Choroid plexus epithelial cell (primary cell): ENCODE data around the gene AHDC1.
A peak's percentile ranks its signal among the peaks of the same experiment; 100 is the strongest.
"Not testable (repeated sequence)": the region's sequence is repeated elsewhere in the genome, so short reads cannot be mapped to it uniquely, and the experiment has no call there.

Experiments
- DNase-seq: peaks from one replicate; pipeline ENCODE4 v3.0.0-alpha.2; 2010; ENCODE audit warnings: low read depth
- H3K4me3 ChIP-seq: 2 replicates; pipeline ENCODE4 v1.5.1; 2011; ENCODE audit warnings: low read depth, mild to moderate bottlenecking, control low read depth, low read length, moderate library complexity
- TF ChIP-seq, protein P1 (sequence below): conservative IDR thresholded peaks from 2 replicates; pipeline ENCODE4 v1.5.1; 2011; ENCODE audit warnings: low read depth, mild to moderate bottlenecking, control low read depth, inconsistent platforms, low read length, moderate library complexity

Gene AHDC1

DNA sequence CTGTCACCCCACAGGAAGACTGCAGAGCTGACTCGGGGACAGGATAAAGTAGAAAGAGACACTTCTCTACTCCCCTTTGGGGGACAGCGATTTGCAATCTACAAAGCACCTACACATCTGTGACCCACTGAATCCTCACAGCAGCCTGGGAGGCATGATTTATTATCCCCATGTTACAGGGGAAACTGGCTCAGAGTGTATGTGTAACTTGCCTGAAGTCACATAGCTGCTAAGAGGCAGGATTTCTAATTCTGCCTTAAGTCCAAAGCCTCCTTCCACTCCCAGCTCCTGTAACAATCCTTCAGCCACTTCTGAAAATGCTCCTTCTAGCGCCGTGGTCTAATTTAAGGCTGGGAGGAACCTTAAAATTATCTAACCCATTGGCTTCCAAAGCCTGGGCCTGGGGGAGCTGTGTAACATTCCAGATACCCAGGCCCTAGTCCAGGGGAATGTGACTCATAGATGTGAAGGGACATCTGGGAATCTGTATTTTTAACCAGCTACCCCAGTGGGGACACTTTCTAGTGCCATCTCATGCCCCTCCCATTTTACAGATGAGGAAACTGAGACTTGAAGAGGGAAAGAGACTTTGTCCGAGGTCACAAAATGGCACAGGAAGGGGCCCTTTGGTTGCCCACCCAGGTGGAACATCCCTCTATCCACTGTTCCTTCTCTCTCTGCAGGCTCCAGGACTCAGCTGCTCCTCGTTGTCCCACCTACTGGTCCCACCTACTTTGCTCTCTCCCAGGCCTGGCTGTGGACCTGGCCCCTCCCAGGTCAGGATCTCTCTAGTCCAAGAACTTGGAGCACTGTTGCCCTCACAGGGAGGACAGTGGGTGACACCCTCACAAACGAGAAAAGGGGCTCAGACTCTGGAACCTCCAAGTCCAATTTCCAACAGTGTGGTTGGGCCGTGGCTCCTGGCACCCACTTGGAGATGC, 48.9 kb downstream of the AHDC1 start:
- TF ChIP-seq, protein P1, sequence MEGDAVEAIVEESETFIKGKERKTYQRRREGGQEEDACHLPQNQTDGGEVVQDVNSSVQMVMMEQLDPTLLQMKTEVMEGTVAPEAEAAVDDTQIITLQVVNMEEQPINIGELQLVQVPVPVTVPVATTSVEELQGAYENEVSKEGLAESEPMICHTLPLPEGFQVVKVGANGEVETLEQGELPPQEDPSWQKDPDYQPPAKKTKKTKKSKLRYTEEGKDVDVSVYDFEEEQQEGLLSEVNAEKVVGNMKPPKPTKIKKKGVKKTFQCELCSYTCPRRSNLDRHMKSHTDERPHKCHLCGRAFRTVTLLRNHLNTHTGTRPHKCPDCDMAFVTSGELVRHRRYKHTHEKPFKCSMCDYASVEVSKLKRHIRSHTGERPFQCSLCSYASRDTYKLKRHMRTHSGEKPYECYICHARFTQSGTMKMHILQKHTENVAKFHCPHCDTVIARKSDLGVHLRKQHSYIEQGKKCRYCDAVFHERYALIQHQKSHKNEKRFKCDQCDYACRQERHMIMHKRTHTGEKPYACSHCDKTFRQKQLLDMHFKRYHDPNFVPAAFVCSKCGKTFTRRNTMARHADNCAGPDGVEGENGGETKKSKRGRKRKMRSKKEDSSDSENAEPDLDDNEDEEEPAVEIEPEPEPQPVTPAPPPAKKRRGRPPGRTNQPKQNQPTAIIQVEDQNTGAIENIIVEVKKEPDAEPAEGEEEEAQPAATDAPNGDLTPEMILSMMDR, result no peak
- no peak overlapping the region for H3K4me3 ChIP-seq
- DNase-seq, result no peak

DNA sequence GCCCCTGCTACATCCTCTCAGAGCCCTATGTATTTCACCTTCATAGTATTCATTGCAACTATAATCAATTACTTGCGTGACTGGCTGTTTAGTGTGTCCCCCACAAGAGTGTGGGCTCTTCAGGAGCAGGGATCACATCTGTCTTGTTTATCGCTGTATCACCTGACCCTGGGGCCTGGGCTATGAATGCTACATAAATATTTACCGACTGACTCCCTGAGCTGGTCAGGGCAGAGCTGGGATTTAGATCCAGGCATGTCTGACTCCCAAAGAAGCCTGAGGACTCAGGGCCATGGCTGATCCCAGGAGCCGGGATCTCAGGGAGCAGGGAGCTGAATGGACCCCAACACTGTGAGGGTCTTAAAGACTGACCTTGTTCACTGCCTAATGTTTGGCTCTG, 49.7 kb downstream of the AHDC1 start:
- no peak overlapping the region for H3K4me3 ChIP-seq
- no peak for DNase-seq
- TF ChIP-seq, protein P1, result no peak

DNA sequence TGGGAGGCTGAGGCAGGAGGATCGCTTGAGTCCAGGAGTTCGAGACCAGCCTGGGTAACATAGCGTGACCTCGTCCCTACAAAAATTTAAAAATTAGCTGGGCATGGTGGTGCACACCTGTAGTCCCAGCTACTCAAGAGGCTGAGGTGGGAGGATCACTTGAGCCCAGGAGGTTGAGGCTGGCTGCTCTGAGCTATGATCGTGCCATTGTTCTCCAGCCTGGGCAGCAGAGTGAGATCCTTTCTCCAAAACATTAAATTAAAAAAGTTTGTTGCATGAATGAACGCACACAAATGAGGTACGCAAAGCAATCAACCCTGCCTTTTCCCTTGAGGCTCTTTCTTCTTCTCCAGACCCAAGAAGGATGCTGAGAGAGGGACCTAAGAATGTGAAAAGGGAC, 50.1 kb downstream of the AHDC1 start:
- not testable (repeated sequence) for DNase-seq, H3K4me3 ChIP-seq

DNA sequence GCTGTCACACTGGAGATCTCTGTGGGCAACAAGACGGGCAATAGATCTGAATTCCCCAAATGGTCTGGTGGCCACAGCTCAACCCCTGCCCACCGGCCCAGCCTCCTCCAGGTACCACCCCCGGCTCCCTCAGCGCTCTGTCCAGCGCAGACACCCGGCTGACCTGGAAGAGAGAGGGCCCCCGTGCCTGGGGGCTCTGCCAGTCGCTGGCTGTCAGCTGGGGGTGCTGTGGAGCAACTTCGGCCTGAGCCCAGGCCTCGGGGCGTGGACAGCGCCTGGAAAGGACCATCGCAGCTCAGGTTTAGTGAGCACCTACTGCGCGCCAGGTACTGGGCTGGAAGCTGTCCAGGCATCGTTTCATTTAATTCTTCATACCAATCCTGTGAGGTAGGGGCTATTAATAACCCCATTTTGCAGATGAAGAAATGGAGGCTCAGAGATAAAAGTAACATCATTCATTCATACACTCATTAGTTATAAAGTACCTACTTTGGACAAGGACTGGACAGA, 51.0 kb downstream of the AHDC1 start:
- TF ChIP-seq, protein P1, result peak; percentile 20
- H3K4me3 ChIP-seq, result no peak overlapping the region
- no peak for DNase-seq

DNA sequence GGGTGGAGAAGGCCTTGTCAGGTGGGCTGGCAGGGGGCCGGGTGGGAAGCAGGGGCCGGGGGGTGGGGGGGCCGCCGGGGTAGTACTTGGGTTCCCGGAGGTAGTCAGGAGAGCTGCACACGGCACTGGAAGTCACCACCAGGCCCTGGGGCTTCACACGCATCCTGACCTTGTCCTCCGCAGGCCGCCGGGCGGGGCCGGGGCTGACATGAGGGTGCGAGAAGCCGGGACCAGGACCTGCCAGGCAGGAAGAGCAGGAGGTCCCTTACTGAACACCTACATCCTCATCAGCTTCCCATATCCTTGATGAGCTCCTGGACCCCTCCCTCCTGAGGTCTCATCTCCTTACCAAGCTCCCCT, 52.0 kb downstream of the AHDC1 start:
- no peak for DNase-seq
- TF ChIP-seq, protein P1, result no peak
- H3K4me3 ChIP-seq, result no peak overlapping the region

DNA sequence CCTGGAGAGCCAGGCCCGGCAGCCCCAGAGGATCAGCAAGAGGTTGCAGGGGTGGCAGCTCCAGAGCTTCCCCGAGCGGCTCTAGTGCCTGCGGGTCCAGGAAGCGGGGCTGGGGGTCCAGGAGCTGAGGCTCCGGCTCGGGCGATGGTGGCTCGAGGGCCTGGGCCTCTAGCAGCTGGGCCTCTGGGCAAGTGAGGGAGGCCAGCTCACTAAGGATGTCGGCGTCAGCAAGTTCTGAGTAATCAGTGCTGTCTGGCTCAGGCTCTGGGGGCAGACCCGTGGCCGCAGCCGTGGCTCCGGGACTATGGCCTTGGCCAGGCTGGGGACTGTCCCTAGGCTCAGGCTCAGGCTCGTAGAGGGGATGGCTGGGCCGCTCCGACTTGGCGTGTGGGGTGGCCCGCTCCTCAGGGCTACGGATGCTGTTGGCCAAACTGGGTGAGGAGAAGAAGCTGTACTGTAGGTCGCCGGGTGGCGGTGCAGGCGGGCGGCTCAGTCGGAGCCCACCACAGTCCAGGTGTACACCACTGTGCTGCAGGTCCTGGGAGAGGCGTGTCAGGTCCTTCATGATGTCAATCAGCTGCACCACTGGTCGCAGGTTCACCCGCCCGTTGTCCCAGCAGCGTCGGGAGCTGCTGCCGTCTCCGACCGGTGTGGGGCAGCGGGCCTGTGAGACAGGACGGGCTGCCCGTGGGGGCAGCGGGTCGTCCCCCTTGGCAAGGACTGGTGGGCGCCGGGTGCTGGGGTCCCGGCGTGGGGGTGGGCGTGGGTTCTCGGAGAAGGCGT, 52.6 kb downstream of the AHDC1 start:
- TF ChIP-seq, protein P1, result no peak
- no peak overlapping the region for H3K4me3 ChIP-seq
- no peak for DNase-seq

DNA sequence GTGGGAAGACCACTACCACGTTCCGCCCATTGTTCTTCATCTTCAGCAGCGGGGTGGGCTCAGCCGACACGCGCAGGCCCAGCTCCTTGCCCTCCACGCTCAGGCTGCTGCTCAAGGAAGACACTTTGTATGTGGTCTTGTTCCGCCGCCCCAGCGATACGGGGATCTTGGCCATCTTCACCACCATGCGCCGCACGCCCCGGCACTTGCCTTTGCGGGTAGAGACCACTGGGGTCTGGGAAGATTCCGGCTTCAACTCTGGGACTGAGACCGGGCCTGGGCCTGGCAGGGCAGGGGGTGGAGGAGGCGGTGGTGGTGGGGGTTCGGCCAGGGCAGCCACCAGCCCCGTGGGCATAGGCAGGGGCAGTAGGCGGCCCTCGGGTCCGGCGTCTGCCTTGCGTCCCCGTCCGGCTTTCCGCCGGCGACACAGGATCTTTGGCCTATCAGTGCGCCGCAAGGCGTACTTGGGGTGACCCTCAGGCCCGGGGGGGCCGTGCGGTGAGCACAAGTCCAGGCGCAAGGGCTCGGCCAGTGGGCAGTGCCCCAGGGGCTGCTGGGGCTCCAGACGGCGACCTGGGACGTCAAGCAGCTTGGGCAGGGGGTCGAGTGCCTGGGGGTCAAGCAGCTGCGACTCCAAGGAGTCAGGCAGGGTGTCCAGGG, 53.3 kb downstream of the AHDC1 start:
- TF ChIP-seq, protein P1, result no peak
- DNase-seq, result no peak

More for the DNA sequence above, 53.3 kb downstream of the AHDC1 start:
- H3K4me3 ChIP-seq, result no peak overlapping the region
